HCT116 (cell line): ENCODE results near the gene SERPINA3. TPM values are rescaled to one million over a fixed set of nuclear protein-coding genes. Genes with fewer than 3 reads are reported as not detected.

Source experiments
- ATAC-seq: fragments of 200-7000 bp; cut with Tn5 transposase; 2 replicates; pipeline ENCODE4 v1.9.1; 2020; ENCODE audit warnings: mild to moderate bottlenecking, moderate library complexity
- BruUV-seq: library from RNA; stranded (reverse); fragments of 400-500 nt; replicated peaks from 2 replicates; lab custom pipeline; 2021; lab: Mats Ljungman, UMichigan
- CTCF ChIA-PET: fragments of 300-600 bp; sonication (Branson Sonifier 250); formaldehyde crosslinking; loops from one replicate; lab custom pipeline; 2021; ENCODE audit warnings: antibody characterized with exemption; lab: Charles Lee
- POLR2A ChIA-PET: fragments of 300-600, 350-600 bp; sonication (Branson Sonifier 250); formaldehyde crosslinking; loops from one replicate; lab custom pipeline; 2021; ENCODE audit warnings: antibody characterized with exemption; lab: Charles Lee
- RAD21 ChIA-PET, 2 experiments: fragments of 300-600 bp; sonication (Branson Sonifier 250); formaldehyde crosslinking; loops; one replicate each; lab custom pipeline; 2023; ENCODE audit warnings: low total read pairs in 2 of 2; ENCODE audit not compliant: uncharacterized antibody in 2 of 2, unreplicated experiment in 2 of 2, low non-redundant PET in 1 of 2; lab: Charles Lee
- DNase-seq: peaks from one replicate; pipeline ENCODE4 v3.0.0-alpha.2; 2010; ENCODE audit warnings: low read depth, low spot score
- H2AFZ ChIP-seq: fragments of 200-600 bp; shearing (Covaris generic), sonication (generic); 2 replicates; pipeline ENCODE4 v1.6.1; 2017; ENCODE audit warnings: low read depth, mixed run types, mixed read lengths, antibody characterized with exemption, low read length; ENCODE audit not compliant: poor library complexity, severe bottlenecking
- H3K27ac ChIP-seq: 2 replicates; pipeline ENCODE4 v1.5.1; 2012; ENCODE audit warnings: low read depth, low read length
- H3K27me3 ChIP-seq: fragments of 200-600 bp; sonication (generic); 2 replicates; pipeline ENCODE4 v1.6.1; 2016; ENCODE audit warnings: mixed run types, low read length, mixed read lengths; ENCODE audit not compliant: insufficient read depth
- H3K36me3 ChIP-seq, 2 experiments: fragments of 200-500 bp in 1 of 2; fragments of 200-600 bp in 1 of 2; sonication (Bioruptor generic) in 1 of 2; sonication (generic) in 1 of 2; 2 replicates each; pipeline versions ENCODE4 v1.5.1 to v1.6.1; 2014 to 2016; ENCODE audit warnings: low read length in 2 of 2, inconsistent platforms in 1 of 2, mixed read lengths in 1 of 2, mixed run types in 1 of 2; ENCODE audit not compliant: insufficient read depth in 2 of 2, control insufficient read depth in 1 of 2
- H3K4me1 ChIP-seq, 2 experiments: fragments of 200-600 bp in 1 of 2; sonication (generic) in 1 of 2; 2 replicates each; pipeline versions ENCODE4 v1.5.1 to v1.6.1; 2012 to 2017; ENCODE audit warnings: low read length in 2 of 2, inconsistent platforms in 1 of 2, mild to moderate bottlenecking in 1 of 2, mixed read lengths in 1 of 2, mixed run types in 1 of 2, moderate library complexity in 1 of 2; ENCODE audit not compliant: insufficient read depth in 2 of 2, control insufficient read depth in 1 of 2
- H3K4me2 ChIP-seq: fragments of 200-600 bp; sonication (generic); 2 replicates; pipeline ENCODE4 v1.6.1; 2017; ENCODE audit warnings: mixed run types, low read length, mixed read lengths
- H3K4me3 ChIP-seq, 2 experiments: fragments of 200-600 bp in 1 of 2; sonication (generic) in 1 of 2; replicated peaks in 1 of 2; 2 replicates each; pipeline ENCODE4 v1.5.1; 2011 to 2016; ENCODE audit warnings: low read length in 2 of 2, control low read depth in 1 of 2, low read depth in 1 of 2, mild to moderate bottlenecking in 1 of 2, mixed read lengths in 1 of 2, mixed run types in 1 of 2
- H3K79me2 ChIP-seq: fragments of 200-600 bp; sonication (generic); 2 replicates; pipeline ENCODE4 v1.6.1; 2017; ENCODE audit warnings: mild to moderate bottlenecking, mixed run types, low read length, moderate library complexity, mixed read lengths; ENCODE audit not compliant: insufficient read depth
- H3K9ac ChIP-seq: fragments of 200-600 bp; sonication (generic); 2 replicates; pipeline ENCODE4 v1.6.1; 2016; ENCODE audit warnings: low read length, mixed read lengths
- H3K9me2 ChIP-seq: fragments of 200-600 bp; sonication (generic), shearing (Covaris generic); 2 replicates; pipeline ENCODE4 v1.6.1; 2017; ENCODE audit warnings: mixed run types, mild to moderate bottlenecking, moderate library complexity; ENCODE audit not compliant: insufficient read depth
- H3K9me3 ChIP-seq, 2 experiments: fragments of 200-500 bp in 1 of 2; fragments of 200-600 bp in 1 of 2; sonication (Bioruptor generic) in 1 of 2; sonication (generic) in 1 of 2; 2 replicates each; pipeline ENCODE4 v1.6.1; 2014 to 2017; ENCODE audit warnings: low read length in 2 of 2, mixed read lengths in 2 of 2, inconsistent platforms in 1 of 2, low read depth in 1 of 2, mild to moderate bottlenecking in 1 of 2, mixed run types in 1 of 2, moderate library complexity in 1 of 2; ENCODE audit not compliant: control insufficient read depth in 1 of 2, insufficient read depth in 1 of 2
- H4K20me1 ChIP-seq: fragments of 200-600 bp; sonication (generic), shearing (Covaris generic); 2 replicates; pipeline ENCODE4 v1.6.1; 2017; ENCODE audit warnings: mixed run types, mild to moderate bottlenecking, moderate library complexity; ENCODE audit not compliant: insufficient read depth
- CBX3 ChIP-seq: IDR thresholded peaks from 2 replicates; pipeline ENCODE4 v1.6.1; 2012; ENCODE audit warnings: low read depth
- CTCF ChIP-seq, 3 experiments: fragments of 200-600 bp in 1 of 3; sonication (generic) in 1 of 3; IDR thresholded peaks in 2 of 3; conservative IDR thresholded peaks in 1 of 3; 2 replicates each; pipeline ENCODE4 v1.5.1; 2012 to 2017; ENCODE audit warnings: low read depth in 2 of 3, low read length in 2 of 3, antibody characterized with exemption in 1 of 3, borderline replicate concordance in 1 of 3, control low read depth in 1 of 3, mild to moderate bottlenecking in 1 of 3, mixed read lengths in 1 of 3, mixed run types in 1 of 3, moderate library complexity in 1 of 3; ENCODE audit not compliant: insufficient read depth in 1 of 3
- ELF1 ChIP-seq: IDR thresholded peaks from 2 replicates; pipeline ENCODE4 v1.6.1; 2012; ENCODE audit warnings: low read depth, borderline replicate concordance
- EZH2phosphoT487 ChIP-seq: fragments of 200-600 bp; IDR thresholded peaks from 2 replicates; pipeline ENCODE4 v1.6.1; 2018; ENCODE audit warnings: antibody characterized with exemption, borderline replicate concordance
- FOSL1 ChIP-seq: IDR thresholded peaks from 2 replicates; pipeline ENCODE4 v1.6.1; 2012; ENCODE audit warnings: low read depth
- JUND ChIP-seq: IDR thresholded peaks from 2 replicates; pipeline ENCODE4 v1.6.1; 2012
- MAX ChIP-seq: IDR thresholded peaks from 2 replicates; pipeline ENCODE4 v1.6.1; 2012
- POLR2AphosphoS5 ChIP-seq: IDR thresholded peaks from 2 replicates; pipeline ENCODE4 v1.6.1; 2011; ENCODE audit warnings: mild to moderate bottlenecking, low read depth, low read length, moderate library complexity
- RAD21 ChIP-seq: IDR thresholded peaks from 2 replicates; pipeline ENCODE4 v1.6.1; 2012; ENCODE audit warnings: low read depth, mild to moderate bottlenecking
- SIN3A ChIP-seq: IDR thresholded peaks from 2 replicates; pipeline ENCODE4 v1.6.1; 2012; ENCODE audit warnings: low read depth
- SP1 ChIP-seq: IDR thresholded peaks from 2 replicates; pipeline ENCODE4 v1.6.1; 2012; ENCODE audit warnings: low read depth
- SRF ChIP-seq: IDR thresholded peaks from 2 replicates; pipeline ENCODE4 v1.6.1; 2012; ENCODE audit warnings: low read depth
- TCF7L2 ChIP-seq: IDR thresholded peaks from 2 replicates; pipeline ENCODE4 v1.7.0; 2011; ENCODE audit warnings: borderline replicate concordance, inconsistent platforms; ENCODE audit not compliant: insufficient read depth, insufficient read length; ENCODE audit errors: extremely low read depth
- YY1 ChIP-seq: IDR thresholded peaks from 2 replicates; pipeline ENCODE4 v1.6.1; 2011; ENCODE audit warnings: low read length, low read depth, moderate library complexity, mild to moderate bottlenecking; ENCODE audit not compliant: insufficient replicate concordance; ENCODE audit errors: extremely low read depth
- ZFX ChIP-seq: fragments of 450-650 bp; IDR thresholded peaks from 2 replicates; pipeline ENCODE4 v1.6.1; 2017
- ZNF274 ChIP-seq: fragments of 200-500 bp; sonication (Bioruptor generic); IDR thresholded peaks from 2 replicates; pipeline ENCODE4 v1.6.1; 2014; ENCODE audit warnings: mild to moderate bottlenecking, low read depth, low read length, inconsistent platforms
- intact Hi-C: fragments of 100-400 bp; cut with micrococcal nuclease; formaldehyde crosslinking; loops from 2 replicates; pipeline ENCODE4 v1.10.0; 2022
- total RNA-seq: library from RNA; stranded (reverse); gene quantifications from one replicate; pipeline ENCODE4 v1.2.1, GENCODE V29; 2021; ENCODE audit not compliant: unreplicated experiment
- TF ChIP-seq, protein P1 (sequence below): IDR thresholded peaks from 2 replicates; pipeline ENCODE4 v1.6.1; 2012; ENCODE audit warnings: low read depth

The SERPINA3 gene
- total RNA-seq, 1 experiment from 2014 or later = 4.3 TPM

- no peaks in the 10 kb centered on the region for H3K4me1 ChIP-seq
- DNase-seq (no peak), ATAC-seq (no peak)
- no peaks in the 10 kb centered on the region for H3K79me2 ChIP-seq
- peaks cover 3% of the 10 kb centered on the region in 2 experiments; a peak in 1 of 4 replicates for H3K9me3 ChIP-seq
- ChIA-PET POLR2A (no interaction called here), CTCF (no interaction called here), RAD21 (no interaction called here)
- intact Hi-C loops = no loop called here
- TF ChIP-seq SIN3A = no peak
- TF ChIP-seq ELF1 = no peak
- no peak for TF ChIP-seq RAD21
- TF ChIP-seq SRF = no peak
- no peak for TF ChIP-seq CBX3
- no peak for TF ChIP-seq POLR2AphosphoS5
- TF ChIP-seq JUND = no peak
- no peak for TF ChIP-seq ZFX
- TF ChIP-seq EZH2phosphoT487 = no peak
- TF ChIP-seq, protein P1, sequence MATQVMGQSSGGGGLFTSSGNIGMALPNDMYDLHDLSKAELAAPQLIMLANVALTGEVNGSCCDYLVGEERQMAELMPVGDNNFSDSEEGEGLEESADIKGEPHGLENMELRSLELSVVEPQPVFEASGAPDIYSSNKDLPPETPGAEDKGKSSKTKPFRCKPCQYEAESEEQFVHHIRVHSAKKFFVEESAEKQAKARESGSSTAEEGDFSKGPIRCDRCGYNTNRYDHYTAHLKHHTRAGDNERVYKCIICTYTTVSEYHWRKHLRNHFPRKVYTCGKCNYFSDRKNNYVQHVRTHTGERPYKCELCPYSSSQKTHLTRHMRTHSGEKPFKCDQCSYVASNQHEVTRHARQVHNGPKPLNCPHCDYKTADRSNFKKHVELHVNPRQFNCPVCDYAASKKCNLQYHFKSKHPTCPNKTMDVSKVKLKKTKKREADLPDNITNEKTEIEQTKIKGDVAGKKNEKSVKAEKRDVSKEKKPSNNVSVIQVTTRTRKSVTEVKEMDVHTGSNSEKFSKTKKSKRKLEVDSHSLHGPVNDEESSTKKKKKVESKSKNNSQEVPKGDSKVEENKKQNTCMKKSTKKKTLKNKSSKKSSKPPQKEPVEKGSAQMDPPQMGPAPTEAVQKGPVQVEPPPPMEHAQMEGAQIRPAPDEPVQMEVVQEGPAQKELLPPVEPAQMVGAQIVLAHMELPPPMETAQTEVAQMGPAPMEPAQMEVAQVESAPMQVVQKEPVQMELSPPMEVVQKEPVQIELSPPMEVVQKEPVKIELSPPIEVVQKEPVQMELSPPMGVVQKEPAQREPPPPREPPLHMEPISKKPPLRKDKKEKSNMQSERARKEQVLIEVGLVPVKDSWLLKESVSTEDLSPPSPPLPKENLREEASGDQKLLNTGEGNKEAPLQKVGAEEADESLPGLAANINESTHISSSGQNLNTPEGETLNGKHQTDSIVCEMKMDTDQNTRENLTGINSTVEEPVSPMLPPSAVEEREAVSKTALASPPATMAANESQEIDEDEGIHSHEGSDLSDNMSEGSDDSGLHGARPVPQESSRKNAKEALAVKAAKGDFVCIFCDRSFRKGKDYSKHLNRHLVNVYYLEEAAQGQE = no peak
- no peak for TF ChIP-seq ZNF274
- no peak for TF ChIP-seq FOSL1
- no peak for TF ChIP-seq MAX
- no peak for TF ChIP-seq CTCF (IDR thresholded peaks at IDR 0.05 in 2 of 3, conservative IDR thresholded peaks at IDR 0.05 in 1 of 3; ENCODE audit: borderline replicate concordance in 1 of 3, insufficient read depth in 1 of 3, low read depth in 2 of 3, low read length in 2 of 3)
- TF ChIP-seq YY1 = no peak
- no peak for TF ChIP-seq TCF7L2
- no peak for TF ChIP-seq SP1
- no peaks in the 10 kb centered on the region for H3K36me3 ChIP-seq
- no peaks in the 10 kb centered on the region for H3K9me2 ChIP-seq
- H2AFZ ChIP-seq = no peak overlapping the region
- H3K27me3 ChIP-seq = no peaks in the 10 kb centered on the region
- H3K27ac ChIP-seq = no peak overlapping the region
- H3K9ac ChIP-seq = no peak overlapping the region
- H4K20me1 ChIP-seq = no peaks in the 10 kb centered on the region
- no peak overlapping the region for H3K4me3 ChIP-seq
- no TSS peak for BruUV-seq
- H3K4me2 ChIP-seq = no peak overlapping the region
Measured at GRCh38 chr14:94653321-94653720, 41.1 kb downstream of the SERPINA3 start.
